22Rv1 (cell line): ENCODE results near the gene ARRDC5.
"Not testable (repeated sequence)": the region's sequence is repeated elsewhere in the genome, so short reads cannot be mapped to it uniquely, and the experiment has no call there.

ENCODE experiments used
- H3K27ac ChIP-seq: fragments of 450-650 bp; 2 replicates; pipeline ENCODE4 v1.5.1; 2017
- CTCF ChIP-seq: fragments of 450-650 bp; IDR thresholded peaks from 2 replicates; pipeline ENCODE4 v1.5.1; 2017; ENCODE audit warnings: mild to moderate bottlenecking
- ZFX ChIP-seq: fragments of 450-650 bp; IDR thresholded peaks from 2 replicates; pipeline ENCODE4 v1.6.1; 2017; ENCODE audit warnings: antibody characterized with exemption, borderline replicate concordance

ARRDC5 gene

GRCh38 chr19:4866595-4867424, 35.9 kb downstream of the ARRDC5 start:
- no peak for TF ChIP-seq ZFX
- TF ChIP-seq CTCF, result no peak
- peak overlapping the region; percentile 55 for H3K27ac ChIP-seq

GRCh38 chr19:4861147-4861546, 41.5 kb downstream of the ARRDC5 start:
- peak overlapping the region; percentile 54 for H3K27ac ChIP-seq
- no peak for TF ChIP-seq ZFX
- TF ChIP-seq CTCF, result no peak

- no peak for TF ChIP-seq ZFX
- no peak for TF ChIP-seq CTCF
Measured at GRCh38 chr19:4859697-4860096, 43.0 kb downstream of the ARRDC5 start.

GRCh38 chr19:4856468-4856867, 46.2 kb downstream of the ARRDC5 start:
- not testable (repeated sequence) for H3K27ac ChIP-seq

More at GRCh38 chr19:4859697-4860096, 43.0 kb downstream of the ARRDC5 start:
- no peak overlapping the region for H3K27ac ChIP-seq

GRCh38 chr19:4853506-4853905, 49.2 kb downstream of the ARRDC5 start:
- H3K27ac ChIP-seq, result not testable (repeated sequence)

- TF ChIP-seq CTCF, result no peak
- TF ChIP-seq ZFX, result no peak
- no peak overlapping the region for H3K27ac ChIP-seq
Measured at GRCh38 chr19:4852484-4852883, 50.2 kb downstream of the ARRDC5 start.

GRCh38 chr19:4851551-4852290, 51.0 kb downstream of the ARRDC5 start:
- TF ChIP-seq ZFX, result no peak
- TF ChIP-seq CTCF, result peak; percentile 91
- no peak overlapping the region for H3K27ac ChIP-seq

- TF ChIP-seq ZFX (no peak), CTCF (no peak)
- no peak overlapping the region for H3K27ac ChIP-seq
Measured at GRCh38 chr19:4849019-4849418, 53.7 kb downstream of the ARRDC5 start.
